GM23338 (cell line): Measurements from ENCODE around the gene CFTR. TPM values are rescaled to one million over a fixed set of nuclear protein-coding genes. Genes with fewer than 3 reads are reported as not detected.

Experiments used
- ATAC-seq: fragments of 200-7000 bp; cut with Tn5 transposase; 3 replicates; pipeline ENCODE4 v1.9.1; 2020
- DNase-seq: peaks from one replicate; pipeline ENCODE4 v3.0.0-alpha.2; 2015; ENCODE audit warnings: low spot score
- H2AFZ ChIP-seq: fragments of 200-600 bp; sonication (generic); 2 replicates; pipeline ENCODE4 v1.8.0; 2016; ENCODE audit warnings: antibody characterized with exemption, mild to moderate bottlenecking, moderate library complexity
- H3F3A ChIP-seq: fragments of 200-600 bp; sonication (generic); replicated peaks from 2 replicates; pipeline ENCODE4 v1.8.0; 2017; ENCODE audit warnings: antibody characterized with exemption, mixed run types, low read depth
- H3K27ac ChIP-seq: fragments of 200-600 bp; sonication (generic); 2 replicates; pipeline ENCODE4 v1.6.1; 2016; ENCODE audit warnings: low read depth
- H3K27me3 ChIP-seq: fragments of 200-600 bp; sonication (generic); 2 replicates; pipeline ENCODE4 v1.8.0; 2016; ENCODE audit warnings: mild to moderate bottlenecking, mixed run types, moderate library complexity; ENCODE audit not compliant: insufficient read depth
- H3K36me3 ChIP-seq: fragments of 200-600 bp; sonication (generic); 2 replicates; pipeline ENCODE4 v1.8.0; 2016; ENCODE audit warnings: mild to moderate bottlenecking; ENCODE audit not compliant: insufficient read depth
- H3K4me1 ChIP-seq: fragments of 200-600 bp; sonication (generic); 2 replicates; pipeline ENCODE4 v1.8.0; 2016; ENCODE audit warnings: mild to moderate bottlenecking, moderate library complexity; ENCODE audit not compliant: insufficient read depth
- H3K4me2 ChIP-seq: fragments of 200-600 bp; sonication (generic); 2 replicates; pipeline ENCODE4 v1.7.1; 2017; ENCODE audit warnings: mixed run types
- H3K4me3 ChIP-seq: fragments of 200-600 bp; sonication (generic); 2 replicates; pipeline ENCODE4 v1.6.1; 2016; ENCODE audit warnings: mixed run types
- H3K79me2 ChIP-seq: fragments of 200-600 bp; sonication (generic); replicated peaks from 2 replicates; pipeline ENCODE4 v1.8.0; 2017; ENCODE audit warnings: mild to moderate bottlenecking; ENCODE audit not compliant: insufficient read depth
- H3K9me2 ChIP-seq: fragments of 200-600 bp; sonication (generic); 2 replicates; pipeline ENCODE4 v1.8.0; 2017; ENCODE audit not compliant: insufficient read depth
- H4K20me1 ChIP-seq: fragments of 200-600 bp; sonication (generic); replicated peaks from 2 replicates; pipeline ENCODE4 v1.8.0; 2017; ENCODE audit warnings: mild to moderate bottlenecking; ENCODE audit not compliant: insufficient read depth
- H3K27ac Mint-ChIP-seq: 2 replicates; pipeline ENCODE4 v1.8.0; 2020; ENCODE audit warnings: inconsistent platforms, mild to moderate bottlenecking, moderate library complexity, mixed read lengths
- H3K27me3 Mint-ChIP-seq: 3 replicates; pipeline ENCODE4 v1.8.0; 2022; ENCODE audit warnings: low read depth, mild to moderate bottlenecking, moderate library complexity, mixed read lengths, inconsistent platforms; ENCODE audit not compliant: insufficient read depth, poor library complexity
- H3K36me3 Mint-ChIP-seq: 3 replicates; pipeline ENCODE4 v1.8.0; 2021; ENCODE audit warnings: low read depth, mild to moderate bottlenecking, inconsistent platforms, moderate library complexity, mixed read lengths
- H3K4me1 Mint-ChIP-seq: 3 replicates; pipeline ENCODE4 v1.8.0; 2020; ENCODE audit warnings: mild to moderate bottlenecking, inconsistent platforms, mixed read lengths
- H3K4me3 Mint-ChIP-seq: 3 replicates; pipeline ENCODE4 v1.8.0; 2021; ENCODE audit warnings: moderate library complexity, mild to moderate bottlenecking, inconsistent platforms, mixed read lengths
- H3K9me3 Mint-ChIP-seq: 3 replicates; pipeline ENCODE4 v1.8.0; 2020; ENCODE audit warnings: moderate library complexity, mild to moderate bottlenecking, inconsistent platforms, mixed read lengths
- JUNB ChIP-seq: IDR thresholded peaks from one replicate; pipeline ENCODE4 v1.6.1; 2016; ENCODE audit warnings: antibody characterized with exemption; ENCODE audit not compliant: unreplicated experiment
- NANOG ChIP-seq: IDR thresholded peaks from 2 replicates; pipeline ENCODE4 v1.6.1; 2016; ENCODE audit warnings: antibody characterized with exemption, borderline replicate concordance
- STAT1 ChIP-seq: IDR thresholded peaks from one replicate; pipeline ENCODE4 v1.6.1; 2016; ENCODE audit warnings: antibody characterized with exemption; ENCODE audit not compliant: unreplicated experiment
- polyA plus RNA-seq: library from polyadenylated mRNA; unstranded; fragments of >200 nt; fragmentation: Nextera tagmentation; extraction: Ambion mirVana; gene quantifications from 2 replicates; pipeline ENCODE4 v1.2.1, GENCODE V29; 2016
- total RNA-seq: library from RNA; depleted of rRNA; stranded (reverse); fragments of >200 nt; shearing (Covaris generic); gene quantifications from 2 replicates; pipeline ENCODE4 v1.2.3, GENCODE V29; 2014
- TF ChIP-seq, protein P1 (sequence below): fragments of 250-450 bp; sonication (Bioruptor Pico); IDR thresholded peaks from 2 replicates; pipeline ENCODE4 v1.5.0; 2020; ENCODE audit warnings: mild to moderate bottlenecking, moderate library complexity

CFTR gene
- total and polyA plus RNA-seq, 2 experiments from 2014 or later = 0.45 to 1.2 TPM

DNA sequence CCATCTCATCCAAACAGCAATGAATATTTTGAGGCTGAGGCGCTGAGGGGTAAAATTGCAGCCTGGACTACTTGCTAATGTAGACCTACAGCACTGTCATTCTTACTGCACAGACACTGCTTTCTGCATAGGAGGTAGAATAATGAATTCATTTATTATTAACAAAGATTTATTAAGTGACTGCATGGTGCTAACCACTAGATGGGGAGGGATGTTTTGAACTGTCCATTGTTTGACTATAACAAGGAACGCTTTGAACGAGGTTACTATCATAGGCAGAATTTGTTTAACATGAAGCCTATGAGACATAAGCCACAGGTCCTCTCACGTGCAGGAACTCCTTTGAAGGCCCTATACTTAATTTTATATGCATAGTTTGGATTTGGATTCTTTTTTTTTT, 143.8 kb downstream of the CFTR start (continued):
- TF ChIP-seq, protein P1, sequence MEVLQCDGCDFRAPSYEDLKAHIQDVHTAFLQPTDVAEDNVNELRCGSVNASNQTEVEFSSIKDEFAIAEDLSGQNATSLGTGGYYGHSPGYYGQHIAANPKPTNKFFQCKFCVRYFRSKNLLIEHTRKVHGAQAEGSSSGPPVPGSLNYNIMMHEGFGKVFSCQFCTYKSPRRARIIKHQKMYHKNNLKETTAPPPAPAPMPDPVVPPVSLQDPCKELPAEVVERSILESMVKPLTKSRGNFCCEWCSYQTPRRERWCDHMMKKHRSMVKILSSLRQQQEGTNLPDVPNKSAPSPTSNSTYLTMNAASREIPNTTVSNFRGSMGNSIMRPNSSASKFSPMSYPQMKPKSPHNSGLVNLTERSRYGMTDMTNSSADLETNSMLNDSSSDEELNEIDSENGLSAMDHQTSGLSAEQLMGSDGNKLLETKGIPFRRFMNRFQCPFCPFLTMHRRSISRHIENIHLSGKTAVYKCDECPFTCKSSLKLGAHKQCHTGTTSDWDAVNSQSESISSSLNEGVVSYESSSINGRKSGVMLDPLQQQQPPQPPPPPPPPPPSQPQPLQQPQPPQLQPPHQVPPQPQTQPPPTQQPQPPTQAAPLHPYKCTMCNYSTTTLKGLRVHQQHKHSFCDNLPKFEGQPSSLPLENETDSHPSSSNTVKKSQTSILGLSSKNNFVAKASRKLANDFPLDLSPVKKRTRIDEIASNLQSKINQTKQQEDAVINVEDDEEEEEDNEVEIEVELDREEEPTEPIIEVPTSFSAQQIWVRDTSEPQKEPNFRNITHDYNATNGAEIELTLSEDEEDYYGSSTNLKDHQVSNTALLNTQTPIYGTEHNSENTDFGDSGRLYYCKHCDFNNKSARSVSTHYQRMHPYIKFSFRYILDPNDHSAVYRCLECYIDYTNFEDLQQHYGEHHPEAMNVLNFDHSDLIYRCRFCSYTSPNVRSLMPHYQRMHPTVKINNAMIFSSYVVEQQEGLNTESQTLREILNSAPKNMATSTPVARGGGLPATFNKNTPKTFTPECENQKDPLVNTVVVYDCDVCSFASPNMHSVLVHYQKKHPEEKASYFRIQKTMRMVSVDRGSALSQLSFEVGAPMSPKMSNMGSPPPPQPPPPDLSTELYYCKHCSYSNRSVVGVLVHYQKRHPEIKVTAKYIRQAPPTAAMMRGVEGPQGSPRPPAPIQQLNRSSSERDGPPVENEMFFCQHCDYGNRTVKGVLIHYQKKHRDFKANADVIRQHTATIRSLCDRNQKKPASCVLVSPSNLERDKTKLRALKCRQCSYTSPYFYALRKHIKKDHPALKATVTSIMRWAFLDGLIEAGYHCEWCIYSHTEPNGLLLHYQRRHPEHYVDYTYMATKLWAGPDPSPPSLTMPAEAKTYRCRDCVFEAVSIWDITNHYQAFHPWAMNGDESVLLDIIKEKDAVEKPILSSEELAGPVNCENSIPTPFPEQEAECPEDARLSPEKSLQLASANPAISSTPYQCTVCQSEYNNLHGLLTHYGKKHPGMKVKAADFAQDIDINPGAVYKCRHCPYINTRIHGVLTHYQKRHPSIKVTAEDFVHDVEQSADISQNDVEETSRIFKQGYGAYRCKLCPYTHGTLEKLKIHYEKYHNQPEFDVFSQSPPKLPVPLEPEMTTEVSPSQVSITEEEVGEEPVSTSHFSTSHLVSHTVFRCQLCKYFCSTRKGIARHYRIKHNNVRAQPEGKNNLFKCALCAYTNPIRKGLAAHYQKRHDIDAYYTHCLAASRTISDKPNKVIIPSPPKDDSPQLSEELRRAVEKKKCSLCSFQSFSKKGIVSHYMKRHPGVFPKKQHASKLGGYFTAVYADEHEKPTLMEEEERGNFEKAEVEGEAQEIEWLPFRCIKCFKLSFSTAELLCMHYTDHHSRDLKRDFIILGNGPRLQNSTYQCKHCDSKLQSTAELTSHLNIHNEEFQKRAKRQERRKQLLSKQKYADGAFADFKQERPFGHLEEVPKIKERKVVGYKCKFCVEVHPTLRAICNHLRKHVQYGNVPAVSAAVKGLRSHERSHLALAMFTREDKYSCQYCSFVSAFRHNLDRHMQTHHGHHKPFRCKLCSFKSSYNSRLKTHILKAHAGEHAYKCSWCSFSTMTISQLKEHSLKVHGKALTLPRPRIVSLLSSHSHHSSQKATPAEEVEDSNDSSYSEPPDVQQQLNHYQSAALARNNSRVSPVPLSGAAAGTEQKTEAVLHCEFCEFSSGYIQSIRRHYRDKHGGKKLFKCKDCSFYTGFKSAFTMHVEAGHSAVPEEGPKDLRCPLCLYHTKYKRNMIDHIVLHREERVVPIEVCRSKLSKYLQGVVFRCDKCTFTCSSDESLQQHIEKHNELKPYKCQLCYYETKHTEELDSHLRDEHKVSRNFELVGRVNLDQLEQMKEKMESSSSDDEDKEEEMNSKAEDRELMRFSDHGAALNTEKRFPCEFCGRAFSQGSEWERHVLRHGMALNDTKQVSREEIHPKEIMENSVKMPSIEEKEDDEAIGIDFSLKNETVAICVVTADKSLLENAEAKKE = no peak
- TF ChIP-seq NANOG = no peak
- TF ChIP-seq STAT1 = no peak

DNA sequence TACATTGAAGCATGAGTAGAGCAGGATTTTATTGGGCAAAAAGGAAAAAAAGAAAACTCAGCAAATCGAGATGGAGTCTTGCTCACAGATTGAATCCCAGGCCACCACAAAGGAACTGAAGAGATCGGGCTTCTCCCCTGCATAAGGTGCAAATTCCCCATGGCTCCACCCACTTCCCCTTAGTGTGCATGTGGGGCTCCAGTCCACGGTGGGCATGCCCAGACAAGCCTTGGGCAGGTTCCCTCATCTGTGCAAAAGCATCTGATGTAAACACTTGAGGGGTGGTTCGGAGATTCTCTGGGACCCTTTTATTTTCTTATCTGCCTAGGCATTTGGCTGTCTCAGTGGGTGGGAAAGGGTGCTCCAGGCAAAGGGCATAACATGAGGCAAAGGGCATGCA, 150.7 kb downstream of the CFTR start:
- 0 out of 2 replicates have a peak, but pooled peaks cover 6% of the 10 kb centered on the region for H3K9me2 ChIP-seq
- peak; percentile 25; the same call in 2 of the 3 replicates for ATAC-seq
- H3K27me3 Mint-ChIP-seq = no peaks in the 10 kb centered on the region
- peak overlapping the region; percentile 81 for H3K27ac ChIP-seq
- no peak overlapping the region for H3K4me3 Mint-ChIP-seq
- H3K27me3 ChIP-seq = no peaks in the 10 kb centered on the region
- peaks cover 24% of the 10 kb centered on the region; the same call in 2 of the 3 replicates for H3K36me3 Mint-ChIP-seq
- no peaks in the 10 kb centered on the region for H4K20me1 ChIP-seq
- peaks cover 23% of the 10 kb centered on the region for H3K4me1 Mint-ChIP-seq
- peaks cover 29% of the 10 kb centered on the region for H3K9me3 Mint-ChIP-seq
- H2AFZ ChIP-seq = peak overlapping the region; percentile 29; the same call in 1 of the 2 replicates
- no peaks in the 10 kb centered on the region for H3K79me2 ChIP-seq
- H3K4me3 ChIP-seq = no peak overlapping the region
- DNase-seq = peak; percentile 22
- no peaks in the 10 kb centered on the region for H3F3A ChIP-seq
- H3K36me3 ChIP-seq = no peaks in the 10 kb centered on the region; the same call in 1 of the 2 replicates
- H3K4me1 ChIP-seq = peaks cover 15% of the 10 kb centered on the region; the same call in 1 of the 2 replicates
- peak overlapping the region; percentile 70; the same call in 1 of the 2 replicates for H3K27ac Mint-ChIP-seq
- TF ChIP-seq JUNB = no peak
- H3K4me2 ChIP-seq = 0 out of 2 replicates have a peak overlapping the region, but pooled peaks have one; percentile 36
